Thoracic aorta (tissue), 2 donors: ENCODE data around the gene EOLA1. TPM values are rescaled to one million over a fixed set of nuclear protein-coding genes. Genes with fewer than 3 reads are reported as not detected.
"Not testable (repeated sequence)": the region's sequence is repeated elsewhere in the genome, so short reads cannot be mapped to it uniquely, and the experiment has no call there.

Experiments used
- ATAC-seq: fragments of 150-250 bp; one replicate; pipeline ENCODE4 v1.8.0; 2017; ENCODE audit warnings: low read depth; ENCODE audit not compliant: insufficient number of reproducible peaks, low FRiP score
- DNase-seq: peaks from one replicate; pipeline ENCODE4 v3.0.0-alpha.2; 2020; ENCODE audit warnings: low spot score
- H3K27ac ChIP-seq, 2 donors: fragments of 200-600 bp; sonication (generic); 1 replicate in 1 of 2; 2 replicates in 1 of 2; pipeline ENCODE4 v1.5.1; 2016; ENCODE audit warnings: mild to moderate bottlenecking in 2 of 2, moderate library complexity in 2 of 2
- H3K27me3 ChIP-seq: fragments of 200-600 bp; sonication (generic); replicated peaks from 2 replicates; pipeline ENCODE4 v1.6.0; 2016; ENCODE audit warnings: mild to moderate bottlenecking; ENCODE audit not compliant: insufficient read depth
- H3K36me3 ChIP-seq: fragments of 200-600 bp; sonication (generic); one replicate; pipeline ENCODE4 v1.5.1; 2016
- H3K4me1 ChIP-seq, 2 donors: fragments of 200-600 bp; sonication (generic); 1 replicate in 1 of 2; 2 replicates in 1 of 2; pipeline versions ENCODE4 v1.5.1 to v1.6.0; 2016; ENCODE audit warnings: low read depth in 2 of 2, mild to moderate bottlenecking in 1 of 2; ENCODE audit not compliant: control insufficient read depth in 1 of 2
- H3K4me3 ChIP-seq: fragments of 200-600 bp; sonication (generic); 2 replicates; pipeline ENCODE4 v1.5.1; 2016; ENCODE audit warnings: mild to moderate bottlenecking
- H3K9me3 ChIP-seq: fragments of 200-600 bp; sonication (generic); 2 replicates; pipeline ENCODE4 v1.5.1; 2016
- total RNA-seq, 2 donors: library from RNA; depleted of rRNA; stranded (reverse); fragments of >200 nt; gene quantifications; one replicate each; pipeline versions ENCODE4 v1.1.0 to v1.2.3, GENCODE V29; 2016

Gene EOLA1
- total RNA-seq, 2 donors from 2014 or later, result 22.2 to 22.6 TPM

DNA sequence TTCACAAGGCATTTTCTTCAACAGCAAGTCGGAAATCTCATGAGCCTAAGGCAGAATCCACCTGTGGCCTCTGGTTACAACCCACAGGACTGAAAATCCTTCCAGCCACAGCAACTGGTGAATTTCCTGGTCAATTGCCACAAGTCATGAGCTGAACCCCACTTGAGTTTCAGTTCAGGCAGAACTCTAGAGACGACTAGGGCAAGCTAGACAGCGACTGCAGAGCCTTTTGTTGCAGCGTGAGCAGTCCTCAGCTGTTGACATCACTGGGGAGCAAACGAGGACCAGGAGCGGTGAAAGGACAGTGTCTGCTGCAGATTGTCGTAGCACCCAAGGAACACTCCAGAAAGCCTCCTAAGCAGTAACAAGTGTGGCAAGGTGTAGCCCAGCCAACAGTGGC is 55.1 kb downstream of the EOLA1 start:
- ATAC-seq, H3K9me3 ChIP-seq, H3K36me3 ChIP-seq, H3K27me3 ChIP-seq, H3K27ac ChIP-seq, H3K4me1 ChIP-seq, H3K4me3 ChIP-seq, DNase-seq: not testable (repeated sequence)

Other genes with a start within 250 kb of the EOLA1 start
- 100 to 1,000 TPM; 204 to 210 TPM for gene IDS, start 35.7 kb upstream of the EOLA1 start, total RNA-seq
- not detected for gene HSFX3, start 8.9 kb downstream of the EOLA1 start, total RNA-seq
- not detected for gene MAGEA9B, start 46.4 kb downstream of the EOLA1 start, total RNA-seq
- gene HSFX2, start 54.3 kb downstream of the EOLA1 start, total RNA-seq, result 1 to 10 TPM in 1 of 2 donors, under 1 TPM in 1; 0.54 to 1.3 TPM
- 10 to 100 TPM; 17.6 to 21.5 TPM for gene TMEM185A, start 90.8 kb downstream of the EOLA1 start, total RNA-seq
- not detected for gene MAGEA11, start 171.0 kb downstream of the EOLA1 start, total RNA-seq
- 1 to 10 TPM in 1 of 2 donors, under 1 TPM in 1; 0.54 to 2.0 TPM for gene HSFX1, start 233.1 kb downstream of the EOLA1 start, total RNA-seq
- not detected for gene MAGEA9, start 240.9 kb downstream of the EOLA1 start, total RNA-seq